A673 (cell line): Measurements from ENCODE around the gene UTY.

Source experiments
- EZH2 ChIP-seq: fragments of 200-600 bp; sonication (generic); IDR thresholded peaks from 2 replicates; pipeline ENCODE4 v1.6.1; 2017; ENCODE audit warnings: borderline replicate concordance, low read depth, mild to moderate bottlenecking, mixed read lengths, antibody characterized with exemption, low read length; ENCODE audit not compliant: poor library complexity, severe bottlenecking
- TF ChIP-seq, protein P1 (sequence below): fragments of 300-800, 200-600 bp; sonication (generic); conservative IDR thresholded peaks from 2 replicates; pipeline ENCODE4 v1.5.1; 2017; ENCODE audit warnings: low read depth, mild to moderate bottlenecking, antibody characterized with exemption, low read length, moderate library complexity, mixed read lengths

DNA sequence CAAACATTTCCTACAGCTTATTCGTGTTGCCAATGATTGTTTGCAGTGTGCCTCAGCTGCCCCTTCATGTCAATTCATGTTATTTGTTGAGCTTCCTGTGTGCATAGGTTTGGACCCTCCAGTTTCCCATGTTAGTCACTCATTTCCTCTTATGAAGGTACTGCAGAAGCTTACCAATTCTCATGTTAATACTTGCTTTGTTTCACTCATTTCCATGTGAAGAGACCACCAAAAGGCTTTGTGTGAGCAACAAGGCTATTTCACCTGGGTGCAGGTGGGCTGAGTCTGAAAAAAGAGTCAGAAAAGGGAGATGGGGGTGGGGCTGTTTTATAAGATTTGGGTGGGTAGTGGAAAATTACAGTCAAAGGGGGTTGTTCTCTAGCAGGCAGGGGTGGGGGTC, 274.6 kb downstream of the UTY start:
- TF ChIP-seq, protein P1, sequence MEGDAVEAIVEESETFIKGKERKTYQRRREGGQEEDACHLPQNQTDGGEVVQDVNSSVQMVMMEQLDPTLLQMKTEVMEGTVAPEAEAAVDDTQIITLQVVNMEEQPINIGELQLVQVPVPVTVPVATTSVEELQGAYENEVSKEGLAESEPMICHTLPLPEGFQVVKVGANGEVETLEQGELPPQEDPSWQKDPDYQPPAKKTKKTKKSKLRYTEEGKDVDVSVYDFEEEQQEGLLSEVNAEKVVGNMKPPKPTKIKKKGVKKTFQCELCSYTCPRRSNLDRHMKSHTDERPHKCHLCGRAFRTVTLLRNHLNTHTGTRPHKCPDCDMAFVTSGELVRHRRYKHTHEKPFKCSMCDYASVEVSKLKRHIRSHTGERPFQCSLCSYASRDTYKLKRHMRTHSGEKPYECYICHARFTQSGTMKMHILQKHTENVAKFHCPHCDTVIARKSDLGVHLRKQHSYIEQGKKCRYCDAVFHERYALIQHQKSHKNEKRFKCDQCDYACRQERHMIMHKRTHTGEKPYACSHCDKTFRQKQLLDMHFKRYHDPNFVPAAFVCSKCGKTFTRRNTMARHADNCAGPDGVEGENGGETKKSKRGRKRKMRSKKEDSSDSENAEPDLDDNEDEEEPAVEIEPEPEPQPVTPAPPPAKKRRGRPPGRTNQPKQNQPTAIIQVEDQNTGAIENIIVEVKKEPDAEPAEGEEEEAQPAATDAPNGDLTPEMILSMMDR: no peak
- no peak for TF ChIP-seq EZH2
